ENCODE results near the gene UBL4B. TPM values are rescaled to one million over a fixed set of nuclear protein-coding genes. Genes with fewer than 3 reads are reported as not detected.

Gene UBL4B
- total RNA-seq, 4 donors from 2014 or later: 0.48 to 1.8 (median 1.1) TPM; not detected in 1

DNA sequence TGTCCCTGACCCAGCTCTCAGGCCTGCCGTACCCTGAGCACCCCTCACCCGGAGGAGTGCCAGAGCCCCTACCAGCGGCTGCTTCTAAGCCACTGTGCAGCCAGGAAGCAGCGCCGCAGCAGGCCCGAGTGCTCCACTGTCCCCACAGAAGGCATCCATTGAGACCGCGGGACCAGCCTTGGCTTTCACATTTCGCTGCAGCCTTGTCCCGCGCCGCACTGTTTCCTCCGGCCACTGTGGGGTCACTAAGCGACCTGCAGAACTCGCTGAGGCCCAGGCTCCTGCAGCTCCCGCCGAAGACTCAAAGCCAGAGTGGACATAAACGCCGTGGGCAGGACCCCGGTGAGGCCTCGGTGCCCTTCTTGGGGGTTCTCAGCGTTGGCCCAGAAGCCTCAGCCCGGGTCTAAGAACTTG is 44.8 kb upstream of the UBL4B start:
- WGBS: 68% methylated on average over 11 of the region's 23 CpGs
- no peaks in the 10 kb centered on the region for H3K36me3 ChIP-seq
- DNase-seq (ENCODE audit: low spot score in 2 of 2): no peak
- H3K27me3 ChIP-seq: peaks cover 68% of the 10 kb centered on the region
- peaks cover 34% of the 10 kb centered on the region for H3K4me1 ChIP-seq
- no peak for TF ChIP-seq POLR2AphosphoS5 (IDR thresholded peaks at IDR 0.05)
- TF ChIP-seq EP300 (IDR thresholded peaks at IDR 0.05): no peak
- TF ChIP-seq POLR2A (IDR thresholded peaks at IDR 0.05): no peak
- TF ChIP-seq CTCF (IDR thresholded peaks at IDR 0.05): no peak
- no peak overlapping the region for H3K4me3 ChIP-seq
- H3K9me3 ChIP-seq: no peaks in the 10 kb centered on the region
- H3K27ac ChIP-seq: no peak overlapping the region

DNA sequence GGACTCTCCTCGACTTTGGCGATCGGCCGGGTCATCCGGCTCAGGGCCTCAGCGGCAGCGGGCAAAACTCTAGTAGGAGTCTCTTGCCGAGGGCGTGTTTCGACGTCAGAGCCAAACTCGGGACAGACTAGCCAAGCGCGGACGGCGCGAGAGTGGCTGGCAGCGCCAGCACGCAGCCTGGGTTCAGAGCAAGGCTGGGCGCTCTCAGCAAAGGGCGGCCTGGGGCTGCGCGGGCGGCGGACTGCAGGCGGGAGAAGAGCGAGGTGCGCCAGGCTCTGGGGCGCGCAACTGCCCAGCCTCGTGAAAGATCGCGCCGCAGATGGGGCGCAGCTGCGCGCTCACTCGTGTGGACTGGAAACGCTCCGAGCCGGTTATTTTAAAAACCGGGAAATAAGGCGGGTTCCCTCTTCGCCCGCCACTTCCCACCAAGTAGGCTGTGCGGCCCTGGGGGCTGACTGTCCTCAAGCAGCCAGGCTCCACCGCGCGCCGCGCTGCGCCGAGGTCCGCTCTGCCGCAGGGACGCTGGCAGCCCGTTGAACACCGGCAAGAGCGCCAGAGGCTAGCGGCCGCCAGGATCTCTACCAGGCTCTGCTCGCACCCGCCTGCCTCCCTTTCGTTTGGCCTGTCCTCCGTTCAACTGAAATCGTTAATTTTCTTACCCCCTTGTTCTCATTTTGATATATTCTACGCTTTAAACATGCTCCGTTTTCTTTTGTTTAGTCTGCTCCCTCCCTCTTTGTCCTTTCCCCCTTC is 44.2 kb upstream of the UBL4B start:
- Histone ChIP-seq H3K9me3 (no peaks in the 10 kb centered on the region), H3K27ac (no peak overlapping the region), H3K4me1 (peaks cover 34% of the 10 kb centered on the region), H3K27me3 (peaks cover 72% of the 10 kb centered on the region), H3K4me3 (peak overlapping the region; percentile 23), H3K36me3 (no peaks in the 10 kb centered on the region)
- no peak for TF ChIP-seq CTCF (IDR thresholded peaks at IDR 0.05)
- no peak for TF ChIP-seq POLR2AphosphoS5 (IDR thresholded peaks at IDR 0.05)
- 29% methylated on average over 61 of the region's 68 CpGs for WGBS
- DNase-seq (ENCODE audit: low spot score in 2 of 2): no peak

DNA sequence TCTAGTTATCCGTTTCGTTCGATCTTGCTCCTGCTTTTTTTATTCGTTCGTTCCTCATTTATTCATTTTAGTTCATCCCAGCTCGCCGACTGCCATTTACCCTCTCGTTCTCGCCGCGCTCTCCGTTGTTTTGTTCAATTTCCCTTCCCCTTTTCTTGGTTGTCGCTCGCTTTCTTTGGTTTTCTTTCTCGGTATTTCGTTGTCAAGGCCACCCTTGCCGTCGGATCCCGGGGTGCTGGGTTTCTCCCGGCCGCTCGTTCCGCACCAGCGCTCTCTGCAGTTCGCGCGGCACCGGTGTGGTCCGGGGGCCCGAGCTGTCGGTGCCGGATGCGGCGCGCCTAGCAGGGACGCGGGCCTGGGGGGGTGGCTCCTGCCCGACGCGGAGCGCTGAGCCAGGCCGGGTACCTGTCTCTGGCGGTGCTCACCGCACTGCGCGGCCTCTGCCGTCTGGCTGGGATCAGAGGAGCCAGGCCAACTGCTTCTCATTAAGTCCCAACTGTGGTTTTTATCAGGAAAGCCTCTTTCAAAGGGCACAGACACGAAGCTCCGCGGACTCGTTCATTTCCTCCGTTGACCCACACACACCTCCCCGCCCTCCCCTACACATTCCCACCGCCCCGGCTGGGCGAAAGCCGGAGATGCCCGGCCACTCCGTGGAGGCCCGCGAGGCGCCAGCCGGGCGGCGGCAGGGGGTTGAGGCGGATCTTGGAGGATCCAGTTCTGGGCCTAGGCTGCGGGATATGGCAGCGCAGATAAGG is 43.4 kb upstream of the UBL4B start:
- H3K4me3 ChIP-seq: peak overlapping the region; percentile 23
- H3K27ac ChIP-seq: no peak overlapping the region
- WGBS: 30% methylated on average over 43 of the region's 68 CpGs
- H3K9me3 ChIP-seq: no peaks in the 10 kb centered on the region
- no peaks in the 10 kb centered on the region for H3K36me3 ChIP-seq
- H3K4me1 ChIP-seq: peaks cover 34% of the 10 kb centered on the region
- DNase-seq (ENCODE audit: low spot score in 2 of 2): no peak
- H3K27me3 ChIP-seq: peaks cover 79% of the 10 kb centered on the region
- TF ChIP-seq POLR2AphosphoS5 (IDR thresholded peaks at IDR 0.05): no peak
- TF ChIP-seq EP300 (IDR thresholded peaks at IDR 0.05): no peak
- TF ChIP-seq POLR2A (IDR thresholded peaks at IDR 0.05): no peak
- TF ChIP-seq CTCF (IDR thresholded peaks at IDR 0.05): no peak

DNA sequence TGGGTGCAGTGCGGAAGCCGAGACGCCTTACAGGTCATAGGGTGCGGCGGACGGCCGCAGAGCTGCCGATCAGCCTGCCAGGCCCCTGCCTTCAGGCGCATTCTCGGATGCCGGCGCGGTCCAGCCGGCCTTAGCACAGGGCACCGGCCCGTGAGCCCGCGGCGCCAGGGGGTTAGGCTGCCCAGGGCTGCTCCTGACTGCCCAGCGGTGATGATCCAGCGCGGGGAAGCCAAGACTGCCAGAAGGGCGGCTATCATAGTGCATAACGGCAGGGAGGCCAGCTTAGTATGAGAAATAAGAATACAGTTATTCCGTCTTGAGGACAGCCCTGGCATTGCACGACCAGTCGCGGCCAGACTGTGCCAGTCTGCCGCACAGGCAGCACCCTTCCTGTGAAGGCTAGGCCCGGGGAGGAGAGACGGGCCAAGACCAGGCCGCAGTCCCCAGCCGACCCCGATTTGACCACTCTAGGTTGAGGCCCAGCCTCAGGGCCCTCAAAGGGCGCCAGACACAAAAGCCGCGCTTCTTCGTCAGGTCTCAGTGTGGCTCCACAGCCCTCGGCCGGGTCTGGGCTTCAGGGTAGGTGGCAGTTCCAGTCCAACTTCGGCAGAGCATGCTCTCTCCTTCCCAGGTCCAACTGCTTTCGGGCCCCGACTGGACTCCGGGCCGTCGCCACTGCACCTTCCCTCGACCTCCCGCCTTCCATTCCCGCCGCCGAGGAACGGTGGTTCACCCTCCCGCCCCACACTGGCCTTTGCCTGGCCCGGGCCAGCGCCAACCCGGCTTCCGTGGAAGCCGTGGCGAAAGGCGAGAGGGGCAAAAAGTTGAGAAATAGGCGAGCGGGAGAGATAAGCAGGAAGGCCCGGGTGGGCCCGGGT is 42.6 kb upstream of the UBL4B start:
- no peaks in the 10 kb centered on the region for H3K36me3 ChIP-seq
- H3K27ac ChIP-seq: no peak overlapping the region
- H3K27me3 ChIP-seq: peaks cover 82% of the 10 kb centered on the region
- 49% methylated on average over 37 of the region's 64 CpGs for WGBS
- no peaks in the 10 kb centered on the region for H3K9me3 ChIP-seq
- TF ChIP-seq POLR2AphosphoS5 (IDR thresholded peaks at IDR 0.05): no peak
- no peak for TF ChIP-seq EP300 (IDR thresholded peaks at IDR 0.05)
- TF ChIP-seq CTCF (IDR thresholded peaks at IDR 0.05): no peak
- TF ChIP-seq POLR2A (IDR thresholded peaks at IDR 0.05): no peak
- H3K4me1 ChIP-seq: peaks cover 34% of the 10 kb centered on the region
- H3K4me3 ChIP-seq: peak overlapping the region; percentile 43
- DNase-seq (ENCODE audit: low spot score in 2 of 2): no peak

Data from suprapubic skin (tissue), 4 donors.